H1 (cell line): Measurements from ENCODE around the gene ATP2A3. TPM values are rescaled to one million over a fixed set of nuclear protein-coding genes. Genes with fewer than 3 reads are reported as not detected.

Experiments used
- CTCF ChIA-PET: fragments of 300-600 bp; sonication (Branson Sonifier 250); formaldehyde crosslinking; loops from one replicate; lab custom pipeline; 2021; ENCODE audit not compliant: partially characterized antibody; lab: Charles Lee
- POLR2A ChIA-PET: fragments of 300-600 bp; sonication (Branson Sonifier 250); formaldehyde crosslinking; loops from one replicate; lab custom pipeline; 2021; ENCODE audit warnings: inconsistent platforms; ENCODE audit not compliant: partially characterized antibody; lab: Charles Lee
- DNase-seq, 2 experiments: peaks; one replicate each; pipeline versions ENCODE4 v3.0.0 to v3.0.0-alpha.2; 2010 to 2022; ENCODE audit warnings: low spot score in 2 of 2, low read depth in 1 of 2, mixed read lengths in 1 of 2
- FAIRE-seq: peaks from 2 replicates; lab custom pipeline; 2011; peaks lifted over from hg19 to GRCh38; lab: Jason Lieb, UNC
- H2AFZ ChIP-seq: 2 replicates; pipeline ENCODE4 v1.8.1; 2012; ENCODE audit warnings: low read length, inconsistent platforms
- H2AK5ac ChIP-seq: 2 replicates; pipeline ENCODE4 v1.6.1; 2013; ENCODE audit warnings: low read depth, low read length
- H2BK120ac ChIP-seq: replicated peaks from 2 replicates; pipeline ENCODE3; 2013; ENCODE audit warnings: low read depth, low read length, inconsistent platforms
- H2BK12ac ChIP-seq: 2 replicates; pipeline ENCODE4 v1.6.1; 2013; ENCODE audit warnings: low read depth, low read length
- H2BK15ac ChIP-seq: 2 replicates; pipeline ENCODE4 v1.6.1; 2013; ENCODE audit warnings: low read length
- H2BK20ac ChIP-seq: 2 replicates; pipeline ENCODE4 v1.6.1; 2013; ENCODE audit warnings: low read length
- H2BK5ac ChIP-seq: 2 replicates; pipeline ENCODE4 v1.6.1; 2013; ENCODE audit warnings: low read depth, low read length
- H3K14ac ChIP-seq: 2 replicates; pipeline ENCODE4 v1.6.1; 2013; ENCODE audit warnings: inconsistent platforms; ENCODE audit not compliant: insufficient read length
- H3K18ac ChIP-seq: 2 replicates; pipeline ENCODE4 v1.6.1; 2013; ENCODE audit warnings: low read length; ENCODE audit errors: extremely low read depth
- H3K23ac ChIP-seq: 2 replicates; pipeline ENCODE4 v1.6.1; 2013; ENCODE audit warnings: inconsistent platforms; ENCODE audit not compliant: insufficient read length
- H3K23me2 ChIP-seq: 2 replicates; pipeline ENCODE4 v1.6.1; 2013; ENCODE audit warnings: low read depth, low read length
- H3K27ac ChIP-seq: 2 replicates; pipeline ENCODE4 v1.6.1; 2011; ENCODE audit warnings: low read depth, low read length, inconsistent platforms
- H3K27me3 ChIP-seq, 4 experiments: replicated peaks in 1 of 4; 1 replicate in 1 of 4; 2 replicates in 3 of 4; pipeline versions ENCODE4 v1.6.1 to v1.8.1; 2011 to 2013; ENCODE audit warnings: low read length in 3 of 4, mild to moderate bottlenecking in 3 of 4, inconsistent platforms in 2 of 4, mixed read lengths in 2 of 4, moderate library complexity in 1 of 4; ENCODE audit not compliant: control insufficient read depth in 3 of 4, insufficient read depth in 3 of 4; ENCODE audit errors: extremely low read depth in 1 of 4
- H3K36me3 ChIP-seq, 4 experiments: 2 replicates each; pipeline versions ENCODE4 v1.6.1 to v1.8.1; 2011 to 2013; ENCODE audit warnings: mild to moderate bottlenecking in 4 of 4, low read length in 3 of 4, moderate library complexity in 2 of 4, control low read depth in 1 of 4, inconsistent platforms in 1 of 4; ENCODE audit not compliant: insufficient read depth in 4 of 4, control insufficient read depth in 2 of 4
- H3K4ac ChIP-seq: replicated peaks from 2 replicates; pipeline ENCODE3; 2013; ENCODE audit warnings: low read length, low read depth, mixed read lengths, inconsistent platforms; ENCODE audit not compliant: insufficient read length
- H3K4me1 ChIP-seq, 4 experiments: replicated peaks in 1 of 4; 1 replicate in 1 of 4; 2 replicates in 3 of 4; pipeline versions ENCODE4 v1.6.1 to v1.8.1; 2011 to 2013; ENCODE audit warnings: low read length in 3 of 4, inconsistent platforms in 2 of 4, mixed read lengths in 1 of 4; ENCODE audit not compliant: insufficient read depth in 4 of 4, control insufficient read depth in 3 of 4
- H3K4me2 ChIP-seq, 2 experiments: 2 replicates each; pipeline versions ENCODE4 v1.6.1 to v1.8.1; 2011 to 2013; ENCODE audit warnings: low read depth in 2 of 2, low read length in 2 of 2, control low read depth in 1 of 2, inconsistent platforms in 1 of 2, mild to moderate bottlenecking in 1 of 2; ENCODE audit not compliant: insufficient read depth in 1 of 2
- H3K4me3 ChIP-seq, 4 experiments: fragments of 200-600, 300-600 bp in 1 of 4; sonication (generic), shearing (Covaris generic), sonication (Bioruptor Twin) in 1 of 4; 2 replicates each; pipeline versions ENCODE4 v1.5.1 to v1.8.1; 2011 to 2016; ENCODE audit warnings: low read length in 4 of 4, low read depth in 3 of 4, control low read depth in 2 of 4, inconsistent platforms in 2 of 4, mild to moderate bottlenecking in 2 of 4, mixed read lengths in 1 of 4, moderate library complexity in 1 of 4; ENCODE audit not compliant: insufficient read depth in 2 of 4; ENCODE audit errors: extremely low read depth in 1 of 4
- H3K56ac ChIP-seq: replicated peaks from 2 replicates; pipeline ENCODE3; 2013; ENCODE audit warnings: low read depth, mild to moderate bottlenecking, mixed read lengths, low read length, inconsistent platforms; ENCODE audit not compliant: insufficient read length
- H3K79me1 ChIP-seq: 2 replicates; pipeline ENCODE4 v1.6.1; 2013; ENCODE audit warnings: low read depth, low read length, control low read depth
- H3K79me2 ChIP-seq, 2 experiments: 2 replicates each; pipeline versions ENCODE4 v1.6.1 to v1.8.1; 2012 to 2013; ENCODE audit warnings: low read length in 2 of 2, mild to moderate bottlenecking in 2 of 2, inconsistent platforms in 1 of 2; ENCODE audit not compliant: insufficient read depth in 2 of 2, control insufficient read depth in 1 of 2
- H3K9ac ChIP-seq, 4 experiments: replicated peaks in 1 of 4; 1 replicate in 1 of 4; 2 replicates in 3 of 4; pipeline versions ENCODE4 v1.6.1 to v1.8.1; 2011 to 2013; ENCODE audit warnings: low read depth in 3 of 4, low read length in 3 of 4, control low read depth in 2 of 4, mild to moderate bottlenecking in 2 of 4, moderate library complexity in 2 of 4, inconsistent platforms in 1 of 4; ENCODE audit errors: extremely low read depth in 1 of 4
- H3K9me3 ChIP-seq, 2 experiments: 2 replicates each; pipeline versions ENCODE4 v1.6.1 to v1.8.1; 2012 to 2013; ENCODE audit warnings: mild to moderate bottlenecking in 2 of 2, moderate library complexity in 2 of 2, control low read depth in 1 of 2, inconsistent platforms in 1 of 2, low read depth in 1 of 2, low read length in 1 of 2, mixed read lengths in 1 of 2; ENCODE audit not compliant: insufficient read depth in 2 of 2
- H4K20me1 ChIP-seq, 2 experiments: replicated peaks in 1 of 2; 2 replicates each; pipeline versions ENCODE3 to v1.8.1; 2011 to 2013; ENCODE audit warnings: inconsistent platforms in 2 of 2, low read length in 2 of 2, mild to moderate bottlenecking in 1 of 2; ENCODE audit not compliant: insufficient read depth in 2 of 2, control insufficient read depth in 1 of 2
- H4K5ac ChIP-seq: 2 replicates; pipeline ENCODE4 v1.6.1; 2013; ENCODE audit warnings: low read length, low read depth, mixed read lengths, inconsistent platforms; ENCODE audit not compliant: insufficient read length
- H4K8ac ChIP-seq: 2 replicates; pipeline ENCODE4 v1.8.0; 2013; ENCODE audit warnings: mild to moderate bottlenecking, moderate library complexity, low read length, inconsistent platforms; ENCODE audit not compliant: insufficient read depth; ENCODE audit errors: extremely low read depth
- H4K91ac ChIP-seq: replicated peaks from 2 replicates; pipeline ENCODE3; 2013; ENCODE audit warnings: low read length, mixed read lengths, inconsistent platforms; ENCODE audit not compliant: insufficient read length
- BRCA1 ChIP-seq: IDR thresholded peaks from 2 replicates; pipeline ENCODE4 v1.6.1; 2012; ENCODE audit warnings: low read depth, low read length, improper control_type of control experiment
- CTBP2 ChIP-seq: IDR thresholded peaks from 2 replicates; pipeline ENCODE4 v1.7.0; 2011; ENCODE audit warnings: borderline replicate concordance, mild to moderate bottlenecking, moderate library complexity, mixed read lengths, low read length; ENCODE audit not compliant: insufficient read depth, insufficient read length
- CTCF ChIP-seq, 3 experiments: IDR thresholded peaks; 1 replicate in 2 of 3; 2 replicates in 1 of 3; pipeline versions ENCODE4 v1.5.1 to v1.6.1; 2011; ENCODE audit warnings: low read length in 3 of 3, mild to moderate bottlenecking in 3 of 3, inconsistent platforms in 2 of 3, low read depth in 1 of 3, moderate library complexity in 1 of 3; ENCODE audit not compliant: insufficient read depth in 1 of 3; ENCODE audit errors: control extremely low read depth in 1 of 3
- EGR1 ChIP-seq: IDR thresholded peaks from 2 replicates; pipeline ENCODE4 v1.6.1; 2011; ENCODE audit warnings: low read depth, low read length, borderline replicate concordance
- EP300 ChIP-seq, 2 experiments: IDR thresholded peaks; 1 replicate in 1 of 2; 2 replicates in 1 of 2; pipeline ENCODE4 v1.6.1; 2011 to 2012; ENCODE audit warnings: low read depth in 2 of 2, low read length in 2 of 2, mild to moderate bottlenecking in 2 of 2, borderline replicate concordance in 1 of 2, inconsistent platforms in 1 of 2, moderate library complexity in 1 of 2
- KDM4A ChIP-seq: IDR thresholded peaks from one replicate; pipeline ENCODE4 v1.7.1; 2012; ENCODE audit warnings: low read depth, mild to moderate bottlenecking, moderate library complexity, low read length, inconsistent platforms; ENCODE audit not compliant: severe bottlenecking
- KDM5A ChIP-seq: fragments of 200-600 bp; IDR thresholded peaks from 2 replicates; pipeline ENCODE4 v1.7.1; 2012; ENCODE audit warnings: mild to moderate bottlenecking, low read length, inconsistent platforms, mixed read lengths
- NRF1 ChIP-seq: IDR thresholded peaks from 2 replicates; pipeline ENCODE4 v1.6.1; 2011; ENCODE audit warnings: mild to moderate bottlenecking, low read depth, low read length, improper control_type of control experiment
- POLR2AphosphoS5 ChIP-seq: IDR thresholded peaks from 2 replicates; pipeline ENCODE4 v1.6.1; 2011; ENCODE audit warnings: low read depth, low read length
- SP2 ChIP-seq: IDR thresholded peaks from 2 replicates; pipeline ENCODE4 v1.6.1; 2012; ENCODE audit warnings: mild to moderate bottlenecking, low read length, inconsistent platforms
- SRF ChIP-seq: IDR thresholded peaks from 2 replicates; pipeline ENCODE4 v1.6.1; 2011; ENCODE audit warnings: mild to moderate bottlenecking, low read depth, low read length, moderate library complexity
- TEAD4 ChIP-seq: IDR thresholded peaks from 2 replicates; pipeline ENCODE4 v1.6.1; 2012; ENCODE audit warnings: low read depth, low read length, inconsistent platforms, mixed read lengths
- WGBS, 2 experiments: shearing (Covaris generic) in 1 of 2; methylation state at CpG; one replicate each; pipeline versions ENCODE4 v1.1.6 to v1.1.7; 2013 to 2015; ENCODE audit warnings: low lambda C conversion rate in 2 of 2, mixed read lengths in 2 of 2, inconsistent platforms in 1 of 2, low coverage in 1 of 2, missing lambda C conversion rate in 1 of 2; ENCODE audit not compliant: insufficient replicate concordance in 2 of 2, insufficient coverage in 1 of 2, insufficient read length in 1 of 2; ENCODE audit errors: extremely low coverage in 1 of 2, missing lambda C conversion rate in 1 of 2; 5-methylcytosine and 5-hydroxymethylcytosine counted together
- polyA plus RNA-seq, 7 experiments: library from polyadenylated mRNA; depleted of rRNA in 3 of 7; stranded (reverse) in 5 of 7; unstranded in 2 of 7; fragments of >200 nt in 5 of 7; fragments of 200-250 nt in 2 of 7; gene quantifications; 1 replicate in 5 of 7; 2 replicates in 1 of 7; 4 replicates in 1 of 7; pipeline versions ENCODE4 v1.2.1 to v1.2.3, GENCODE V29; 2011 to 2013; ENCODE audit warnings: missing spikeins in 2 of 7, mixed read lengths in 2 of 7
- total RNA-seq: library from RNA; stranded (reverse); fragmentation: NEBNext Ultra II Directional; extraction: Animal tissue kit (Norgen Biotek cat#: 25700); gene quantifications from 2 replicates; pipeline ENCODE4 v1.2.1, GENCODE V29; 2021

The ATP2A3 gene
- total and polyA plus RNA-seq, 2 of the 8 experiments (the other 6 are each of a cell fraction or from before 2014, with no cell fraction given): 18.4 to 32.5 TPM

- Histone ChIP-seq H2BK15ac (no peak overlapping the region), H3K4me1 (no peaks in the 10 kb centered on the region; a peak in 1 of 7 replicates), H2BK5ac (no peak overlapping the region; the same call in 1 of the 2 replicates), H4K20me1 (no peaks in the 10 kb centered on the region), H3K56ac (no peak overlapping the region), H3K79me1 (no peaks in the 10 kb centered on the region), H4K91ac (no peak overlapping the region), H3K4me2 (no peak overlapping the region), H3K4ac (no peak overlapping the region), H3K27me3 (no peaks in the 10 kb centered on the region), H3K23me2 (no peaks in the 10 kb centered on the region), H2AK5ac (no peak overlapping the region), H2BK120ac (no peak overlapping the region), H3K14ac (no peak overlapping the region), H2BK12ac (no peak overlapping the region), H3K27ac (no peak overlapping the region), H3K9ac (no peak overlapping the region), H3K18ac (no peak overlapping the region), H3K9me3 (no peaks in the 10 kb centered on the region), H3K4me3 (no peak overlapping the region), H3K23ac (no peak overlapping the region), H2AFZ (no peak overlapping the region), H4K8ac (peak overlapping the region; percentile 51; the same call in 1 of the 2 replicates), H4K5ac (no peak overlapping the region), H3K79me2 (no peaks in the 10 kb centered on the region), H2BK20ac (no peak overlapping the region), H3K36me3 (no peaks in the 10 kb centered on the region)
- no peak for DNase-seq
- ChIA-PET CTCF (interaction anchor here (0.8 to 1.9 kb wide), 3 partner anchors 36 to 145 kb away, joined by 4 read pairs; no protein-coding TSS in a partner anchor), POLR2A (no interaction called here)
- FAIRE-seq: no peak
- 92% methylated on average over 10 of the region's 12 CpGs; no CpG with 5 or more reads in 1 of the 2 experiments for WGBS, 2 experiments
- no peak for TF ChIP-seq EGR1
- TF ChIP-seq KDM5A: no peak
- no peak for TF ChIP-seq SRF
- TF ChIP-seq TEAD4: no peak
- TF ChIP-seq BRCA1: no peak
- no peak for TF ChIP-seq CTBP2
- no peak for TF ChIP-seq SP2
- no peak for TF ChIP-seq CTCF (IDR thresholded peaks at IDR 0.05; ENCODE audit: control extremely low read depth in 1 of 3, insufficient read depth in 1 of 3, low read depth in 1 of 3, low read length in 3 of 3)
- TF ChIP-seq NRF1: no peak
- TF ChIP-seq POLR2AphosphoS5: no peak
- no peak for TF ChIP-seq EP300 (IDR thresholded peaks at IDR 0.05; ENCODE audit: borderline replicate concordance in 1 of 2, low read depth in 2 of 2, low read length in 2 of 2)
- no peak for TF ChIP-seq KDM4A
These were observed 35.1 kb downstream of the ATP2A3 start for GRCh38 chr17:3929181-3929580.
